ENCODE results near the gene TRIP11. TPM values are rescaled to one million over a fixed set of nuclear protein-coding genes. Genes with fewer than 3 reads are reported as not detected.
"Not testable (repeated sequence)": the region's sequence is repeated elsewhere in the genome, so short reads cannot be mapped to it uniquely, and the experiment has no call there.

The TRIP11 gene
- polyA plus RNA-seq (ENCODE audit: insufficient read length), result 45.8 TPM
- long read RNA-seq, donor 1, result 0 reads
- long read RNA-seq, donor 2, partial matches to known transcripts, result 6 of 6 reads
- long read RNA-seq, donor 2, other reads (novel, unspliced or antisense), result 0 of 6 reads
- long read RNA-seq, donor 3, partial matches to known transcripts, result 7 of 7 reads
- long read RNA-seq, donor 3, other reads (novel, unspliced or antisense), result 0 of 7 reads
- long read RNA-seq, donor 4, result 0 reads
- long read RNA-seq, donor 5, partial matches to known transcripts, result 5 of 6 reads
- long read RNA-seq, donor 5, other reads (novel, unspliced or antisense), result 0 of 6 reads
- long read RNA-seq, donor 6, result 0 reads
- long read RNA-seq, donor 7, partial matches to known transcripts, result 5 of 6 reads
- long read RNA-seq, donor 7, other reads (novel, unspliced or antisense), result 0 of 6 reads
- long read RNA-seq, donor 8, result 0 reads

DNA sequence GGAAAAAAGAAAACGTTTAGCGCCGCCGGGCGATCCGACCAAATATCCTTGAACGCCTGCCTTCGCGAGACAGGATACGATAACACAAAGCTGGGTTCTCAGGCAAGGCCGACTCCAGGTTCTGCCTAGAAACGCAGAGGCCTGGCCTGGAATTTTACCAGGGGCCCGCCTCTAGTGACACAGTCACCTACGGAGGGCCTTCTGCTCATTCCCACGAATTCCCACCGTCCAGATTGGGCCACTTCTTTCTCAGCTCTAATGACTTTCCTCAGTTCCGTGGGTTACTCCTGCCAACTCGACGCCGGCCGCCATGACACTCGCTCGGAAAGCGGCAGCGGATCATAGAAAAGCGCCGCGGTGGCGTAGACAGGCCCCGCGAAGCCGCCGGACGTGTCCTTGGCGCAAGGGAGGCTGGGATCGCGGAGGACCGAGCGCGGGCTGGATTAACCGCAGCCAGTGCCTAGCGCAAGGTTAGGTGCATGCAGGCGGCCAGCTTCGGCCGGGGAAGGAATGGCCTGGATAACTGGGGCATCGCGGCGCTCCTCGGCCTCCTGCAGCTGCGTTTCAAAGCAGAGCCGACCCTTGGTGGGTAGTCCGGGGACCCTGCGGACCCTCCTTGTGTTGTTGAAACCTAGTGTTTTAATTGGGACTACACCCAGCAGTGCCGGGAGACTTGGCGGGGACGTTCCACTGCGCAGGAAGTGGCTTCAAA, at the start of gene TRIP11:
Gene TRIP11, minus strand, starts transcription at position 341 of the 712 bp plus-strand sequence. CDS start 374 bp downstream, outside the sequence.
- peak; percentile 91 for DNase-seq

- no peak for DNase-seq
Measured at GRCh38 chr14:92088494-92088893, 48.6 kb upstream of the TRIP11 start.

DNA sequence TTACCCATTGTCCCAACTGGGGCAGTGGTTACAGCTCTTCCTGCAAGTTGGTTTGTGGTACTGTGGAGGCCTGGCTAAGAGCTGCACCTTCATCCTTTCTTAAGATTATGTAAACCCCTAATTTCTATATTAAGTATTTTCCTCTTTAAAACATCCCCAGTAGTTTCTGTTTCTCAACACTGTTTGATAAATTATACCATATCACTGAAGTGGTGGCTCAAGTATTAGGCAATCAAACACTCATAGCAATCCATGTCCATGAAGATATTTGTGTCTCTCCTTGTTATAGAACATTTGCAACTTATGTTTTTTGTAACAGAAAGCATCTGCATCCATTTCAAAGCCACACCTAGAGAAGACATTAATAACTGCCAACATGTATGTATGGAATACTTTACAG, 34.7 kb upstream of the TRIP11 start:
- no peak for DNase-seq

GRCh38 chr14:92058006-92058917, 18.4 kb upstream of the TRIP11 start:
- DNase-seq, result no peak

- DNase-seq, result no peak
Measured at GRCh38 chr14:92049781-92050180, 9.9 kb upstream of the TRIP11 start.

GRCh38 chr14:92049221-92049620, 9.4 kb upstream of the TRIP11 start:
- not testable (repeated sequence) for DNase-seq

- not testable (repeated sequence) for DNase-seq
Measured at GRCh38 chr14:92045904-92046303, 6.0 kb upstream of the TRIP11 start.

- DNase-seq, result not testable (repeated sequence)
Measured at GRCh38 chr14:92041766-92042165, 1.9 kb upstream of the TRIP11 start.

DNA sequence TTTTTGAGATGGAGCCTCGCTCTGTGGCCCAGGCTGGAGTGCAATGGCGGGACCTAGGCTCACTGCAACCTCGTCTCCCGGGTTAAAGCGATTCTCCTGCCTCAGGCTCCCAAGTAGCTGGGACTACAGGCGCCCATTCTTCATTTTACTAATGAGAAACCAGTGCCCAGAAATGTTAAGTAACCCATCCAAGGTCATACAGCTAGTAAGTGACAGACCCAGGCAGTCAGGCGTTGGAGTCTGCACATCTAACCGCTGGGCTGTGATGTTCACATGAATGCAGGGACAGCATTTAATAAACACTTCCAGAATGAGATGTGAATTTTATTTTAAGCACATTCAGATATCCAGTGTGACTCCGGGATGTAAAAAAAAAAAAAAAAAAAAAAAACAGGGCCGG, 1.3 kb upstream of the TRIP11 start:
- no peak for DNase-seq

GRCh38 chr14:92040431-92041051, 682 bp upstream of the TRIP11 start:
- DNase-seq, result peak; percentile 19

DNA sequence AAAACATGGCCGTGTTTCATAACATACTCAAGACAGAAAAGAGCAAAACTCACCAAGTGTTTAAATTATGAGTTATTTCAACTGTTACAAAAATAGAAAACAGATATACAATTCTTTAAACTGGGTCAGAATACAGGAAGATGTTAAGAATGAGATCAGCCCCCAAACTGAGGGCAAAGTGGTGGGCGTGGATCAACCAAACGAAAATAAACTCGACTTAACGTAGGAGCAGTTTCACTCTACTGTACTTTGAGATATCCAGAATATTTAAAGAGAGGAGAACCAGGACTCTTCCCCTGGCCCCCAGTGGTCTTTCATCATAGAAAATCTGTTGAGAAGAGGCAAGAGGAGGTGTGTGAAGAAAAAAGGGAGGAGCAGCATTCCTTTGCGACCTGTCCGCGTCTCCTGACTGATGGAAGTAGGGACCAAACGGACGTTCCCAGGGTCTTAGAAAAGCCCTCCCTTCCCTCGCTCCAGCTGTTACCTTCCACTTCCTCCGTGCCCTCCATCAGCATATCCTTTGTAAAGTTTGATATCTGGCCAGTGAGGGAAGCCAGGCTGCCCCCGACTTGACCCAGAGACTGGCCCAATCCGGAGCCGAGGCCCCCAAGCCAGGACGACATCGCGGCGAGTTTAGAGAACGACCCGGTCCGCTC, 668 bp downstream of the TRIP11 start:
- peak; percentile 77 for DNase-seq

DNA sequence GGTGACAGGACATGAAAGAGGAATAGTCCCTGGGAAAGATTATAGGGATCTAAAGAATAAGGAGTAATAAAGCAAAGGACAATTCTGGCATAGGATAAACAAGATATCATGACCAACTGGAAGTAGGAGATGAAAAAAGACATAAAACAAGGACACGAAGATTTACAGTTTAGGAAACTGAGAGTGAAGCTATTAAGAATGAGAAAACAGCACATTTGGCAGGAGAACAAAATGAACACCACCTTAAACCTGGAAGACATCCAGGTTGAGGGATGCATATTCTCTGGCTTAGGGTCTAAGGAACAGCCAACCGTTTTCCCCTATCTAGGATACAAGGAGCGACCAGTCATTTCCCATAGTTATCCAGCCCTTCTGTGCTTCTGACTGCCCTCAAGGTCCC, 1.9 kb downstream of the TRIP11 start:
- DNase-seq, result no peak

DNA sequence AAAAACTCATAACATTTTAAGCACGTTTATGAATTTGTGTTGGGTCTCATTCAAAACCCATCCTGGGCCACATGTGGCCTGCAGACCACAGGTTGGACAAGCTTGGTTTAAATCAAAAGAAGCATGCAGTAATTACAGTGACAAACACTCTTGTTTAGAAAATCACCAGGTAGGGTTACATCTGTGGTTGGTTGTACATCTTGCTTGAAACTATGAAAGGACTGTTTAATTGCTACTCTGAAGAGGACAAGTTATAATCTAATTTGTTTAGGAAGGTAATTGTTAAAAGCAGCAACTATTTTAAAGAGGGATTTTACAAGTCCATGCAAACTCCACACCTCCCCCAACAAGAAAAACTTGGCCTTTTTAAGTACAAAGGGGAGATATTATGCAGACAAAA, 4.0 kb downstream of the TRIP11 start:
- no peak for DNase-seq

DNA sequence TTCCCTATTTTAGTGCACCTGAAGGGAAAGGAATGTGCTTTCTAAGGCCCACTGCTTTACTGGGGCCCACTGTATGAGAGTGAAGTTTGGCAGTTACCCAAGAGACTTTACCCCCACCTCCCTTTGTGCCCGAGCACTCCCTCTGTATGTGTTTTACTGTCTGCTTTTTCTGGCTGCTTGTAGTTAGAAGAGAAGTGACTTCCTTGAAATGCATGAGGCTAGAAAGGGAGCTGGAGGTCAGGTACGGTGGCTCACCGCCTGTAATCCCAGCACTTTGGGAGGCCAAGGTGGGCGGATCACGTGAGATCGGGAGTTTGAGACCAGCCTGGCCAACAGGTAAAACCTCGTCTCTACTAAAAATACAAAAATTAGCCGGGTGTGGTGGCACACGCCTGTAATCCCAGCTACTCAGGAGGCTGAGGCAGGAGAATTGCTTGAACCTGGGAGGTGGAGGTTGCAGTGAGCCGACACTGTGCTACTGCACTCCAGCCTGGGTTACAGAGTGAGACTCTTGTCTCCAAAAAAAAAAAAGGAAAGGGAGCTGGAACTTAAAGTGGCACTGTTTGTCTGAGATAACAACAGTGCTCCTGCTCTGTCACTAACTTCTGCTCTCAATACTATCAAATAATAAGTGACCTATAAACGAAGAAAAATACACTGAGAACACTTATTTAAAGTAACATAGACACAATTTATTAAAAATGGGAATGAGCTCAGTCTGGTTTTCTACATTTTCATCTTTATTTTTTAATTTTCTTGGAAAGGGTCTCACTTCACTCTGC, 5.8 kb downstream of the TRIP11 start:
- DNase-seq, result no peak

- DNase-seq, result no peak
Measured at GRCh38 chr14:92033433-92033832, 6.4 kb downstream of the TRIP11 start.

DNA sequence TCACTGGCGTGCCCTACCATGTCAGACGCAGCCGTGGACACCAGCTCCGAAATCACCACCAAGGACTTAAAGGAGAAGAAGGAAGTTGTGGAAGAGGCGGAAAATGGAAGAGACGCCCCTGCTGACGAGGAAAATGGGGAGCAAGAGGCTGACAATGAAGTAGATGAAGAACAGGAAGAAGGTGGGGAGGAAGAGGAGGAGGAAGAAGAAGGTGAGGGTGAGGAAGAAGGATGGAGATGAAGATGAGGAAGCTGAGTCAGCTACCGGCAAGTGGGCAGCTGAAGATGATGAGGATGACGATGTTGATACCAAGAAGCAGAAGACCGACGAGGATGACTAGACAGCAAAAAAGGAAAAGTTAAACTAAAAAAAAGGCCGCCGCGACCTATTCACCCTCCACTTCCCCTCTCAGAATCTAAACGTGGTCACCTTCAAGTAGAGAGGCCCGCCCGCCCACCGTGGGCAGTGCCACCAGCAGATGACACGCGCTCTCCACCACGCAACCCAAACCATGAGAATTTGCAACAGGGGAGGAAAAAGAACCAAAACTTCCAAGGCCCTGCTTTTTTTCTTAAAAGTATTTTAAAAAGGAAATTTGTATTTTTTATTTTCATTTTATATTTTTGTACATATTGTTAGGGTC, 13.2 kb downstream of the TRIP11 start:
- no peak for DNase-seq

DNA sequence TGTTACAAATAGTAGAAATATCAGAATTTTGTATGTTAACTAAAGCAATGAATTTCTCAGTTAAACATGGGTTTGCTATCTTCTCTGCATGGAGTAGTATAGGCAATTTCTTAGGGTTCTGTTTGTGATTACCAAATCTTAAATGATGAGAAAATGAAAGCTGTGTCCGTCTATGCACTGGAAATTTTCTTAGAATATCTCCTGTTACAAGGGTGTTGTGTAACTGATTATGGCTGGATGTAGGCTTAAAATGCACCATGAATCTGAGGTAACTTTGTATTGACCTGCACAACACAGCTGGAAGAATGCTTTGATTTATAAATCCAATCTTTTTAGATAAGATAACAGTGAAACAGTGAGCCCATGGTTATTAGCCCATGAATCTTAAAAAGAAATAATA, 17.8 kb downstream of the TRIP11 start:
- no peak for DNase-seq

DNA sequence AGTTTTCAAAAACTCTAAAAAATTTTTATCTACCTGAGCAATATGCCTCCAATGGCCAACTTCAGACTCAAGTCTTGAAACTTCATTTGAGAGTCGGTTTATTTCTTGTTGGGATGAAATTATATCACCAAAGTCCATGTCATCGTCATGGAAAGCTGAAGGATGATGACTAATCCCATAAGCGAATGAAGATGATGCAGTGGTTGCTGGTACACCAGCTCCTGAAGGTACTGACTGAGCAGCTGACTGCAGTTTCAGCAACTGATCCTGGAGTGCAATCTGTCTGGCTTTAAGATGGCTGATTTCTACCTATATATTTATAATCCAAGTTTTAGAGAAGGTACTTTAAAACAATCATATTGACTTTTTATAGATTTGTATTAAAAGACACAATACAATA, 18.3 kb downstream of the TRIP11 start:
- no peak for DNase-seq

- DNase-seq, result no peak
Measured at GRCh38 chr14:92014040-92014439, 25.8 kb downstream of the TRIP11 start.

Measured in left kidney (tissue), 8 donors.